HepG2 (cell line): Measurements from ENCODE around the gene PDCD11. TPM values are rescaled to one million over a fixed set of nuclear protein-coding genes. Genes with fewer than 3 reads are reported as not detected.

Experiments
- ATF6 ChIP-seq: sonication (generic); formaldehyde crosslinking; conservative IDR thresholded peaks from 2 replicates; pipeline ENCODE4 v1.4.0; 2020; ENCODE audit warnings: missing genetic modification reagents
- IKZF1 ChIP-seq: fragments of 450-650 bp; IDR thresholded peaks from 2 replicates; pipeline ENCODE4 v1.7.1; 2016
- KLF9 ChIP-seq: IDR thresholded peaks from 2 replicates; pipeline ENCODE4 v1.6.1; 2016; ENCODE audit warnings: low read depth
- RARG ChIP-seq: sonication (generic); formaldehyde crosslinking; IDR thresholded peaks from 2 replicates; pipeline ENCODE4 v1.4.0; 2020; ENCODE audit warnings: low read depth, mild to moderate bottlenecking, missing genetic modification reagents
- SETDB1 ChIP-seq: sonication (generic); formaldehyde crosslinking; IDR thresholded peaks from 2 replicates; pipeline ENCODE4 v1.5.1; 2020; ENCODE audit warnings: missing genetic modification reagents, mild to moderate bottlenecking, borderline replicate concordance
- TMF1 ChIP-seq: sonication (generic); formaldehyde crosslinking; IDR thresholded peaks from 2 replicates; pipeline ENCODE4 v1.8.1; 2022; ENCODE audit warnings: low read depth, missing genetic modification reagents
- YY1 ChIP-seq: IDR thresholded peaks from 2 replicates; pipeline ENCODE4 v1.6.1; 2011; ENCODE audit warnings: low read length, low read depth, moderate library complexity, mild to moderate bottlenecking; ENCODE audit not compliant: insufficient read depth, insufficient replicate concordance
- ZEB1 ChIP-seq: IDR thresholded peaks from 2 replicates; pipeline ENCODE4 v1.6.1; 2012; ENCODE audit warnings: mild to moderate bottlenecking, low read depth, inconsistent platforms; ENCODE audit not compliant: insufficient replicate concordance
- ZNF207 ChIP-seq: fragments of 450-650 bp; IDR thresholded peaks from 2 replicates; pipeline ENCODE4 v1.6.1; 2016; ENCODE audit warnings: antibody characterized with exemption, borderline replicate concordance
- ZNF687 ChIP-seq: sonication (generic); formaldehyde crosslinking; IDR thresholded peaks from 2 replicates; pipeline ENCODE4 v1.5.1; 2020; ENCODE audit warnings: mild to moderate bottlenecking, missing genetic modification reagents, moderate library complexity
- ZNF792 ChIP-seq: IDR thresholded peaks from 2 replicates; pipeline ENCODE4 v1.6.1; 2016
- ZNF878 ChIP-seq: sonication (generic); formaldehyde crosslinking; IDR thresholded peaks from 2 replicates; pipeline ENCODE4 v1.8.1; 2023; ENCODE audit warnings: mild to moderate bottlenecking, missing genetic modification reagents, moderate library complexity
- polyA plus RNA-seq, 8 experiments: library from polyadenylated mRNA; depleted of rRNA in 3 of 8; stranded (reverse) in 7 of 8; unstranded in 1 of 8; fragments of >200 nt; fragmentation: Illumina TruSeq in 4 of 8; extraction: Trizol in 4 of 8; gene quantifications; 2 replicates each; pipeline versions ENCODE4 v1.2.1 to v1.2.3, GENCODE V29; 2011 to 2016; ENCODE audit warnings: low read depth in 4 of 8, missing spikeins in 1 of 8, mixed read lengths in 1 of 8; ENCODE audit not compliant: insufficient read depth in 1 of 8
- total RNA-seq, 5 experiments: library from RNA; depleted of rRNA; stranded (reverse); fragments of >200 nt; fragmentation: Illumina TruSeq; extraction: Trizol; gene quantifications; 2 replicates each; pipeline ENCODE4 v1.2.3, GENCODE V29; 2016; ENCODE audit warnings: low read depth in 1 of 5
- TF ChIP-seq, protein P1 (sequence below): sonication (generic); formaldehyde crosslinking; IDR thresholded peaks from 2 replicates; pipeline ENCODE4 v1.5.1; 2020; ENCODE audit warnings: missing genetic modification reagents, mild to moderate bottlenecking, borderline replicate concordance
- TF ChIP-seq, protein P2 (sequence below): sonication (generic); formaldehyde crosslinking; conservative IDR thresholded peaks from 2 replicates; pipeline ENCODE4 v1.5.0; 2020; ENCODE audit warnings: missing genetic modification reagents
- TF ChIP-seq, protein P3 (sequence below): sonication (generic); formaldehyde crosslinking; IDR thresholded peaks from 2 replicates; pipeline ENCODE4 v1.5.0; 2020; ENCODE audit warnings: mild to moderate bottlenecking, missing genetic modification reagents, borderline replicate concordance

The PDCD11 gene
- total and polyA plus RNA-seq, 2 of the 13 experiments (the other 11 are each of a cell fraction or from before 2014, with no cell fraction given): 12.8 to 52.8 TPM

DNA sequence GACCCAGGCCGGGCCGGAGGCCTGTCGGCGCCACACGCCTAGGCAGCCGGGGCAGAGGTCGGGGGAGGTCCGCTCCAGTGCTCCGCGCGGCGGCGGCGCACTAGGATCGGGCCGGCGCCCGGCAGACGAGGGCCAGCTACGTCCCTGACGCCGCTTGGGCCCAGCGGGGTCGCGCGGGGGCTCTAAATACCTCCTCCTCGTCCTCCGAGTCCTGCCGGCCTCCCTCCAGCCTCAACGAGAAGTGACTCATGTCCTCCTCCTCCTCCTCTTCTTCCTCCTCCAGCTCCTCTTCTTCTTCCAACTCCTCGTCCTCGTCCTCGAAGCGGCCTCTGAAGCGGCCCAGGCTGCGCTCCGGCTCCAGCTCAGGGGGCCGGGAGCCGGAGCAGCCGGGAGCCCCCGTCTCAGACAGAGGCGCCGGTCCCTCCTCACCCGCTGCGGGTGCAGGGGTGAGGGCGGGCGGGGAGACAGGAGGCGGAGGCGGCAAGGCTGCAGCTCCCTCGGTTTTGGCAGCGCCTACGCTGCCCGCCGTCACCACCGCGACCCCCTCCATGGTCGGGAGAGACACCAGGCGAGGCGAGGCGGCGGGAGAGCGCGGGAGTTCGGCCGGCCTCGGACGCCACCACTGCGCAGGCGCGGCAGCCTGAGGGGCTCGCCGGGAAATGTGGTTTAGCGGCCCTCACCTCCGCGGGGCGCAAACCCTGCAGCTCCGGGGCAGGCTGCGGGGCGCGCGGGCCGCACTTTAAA is 45.7 kb upstream of the PDCD11 start, which contains the start of gene PCGF6 (continued):
- TF ChIP-seq ZNF687 (CRISPR knock-in tag) (peak; percentile 94), KLF9 (CRISPR knock-in tag) (no peak), ZNF792 (peak; percentile 32; the same call in 1 of the 2 replicates), ZNF878 (CRISPR knock-in tag) (no peak), ZNF207 (no peak), SETDB1 (CRISPR knock-in tag) (no peak), RARG (CRISPR knock-in tag) (no peak), YY1 (peak; percentile 75), ZEB1 (peak; percentile 16), TMF1 (CRISPR knock-in tag) (peak; percentile 17; the same call in 1 of the 2 replicates), IKZF1 (no peak), ATF6 (CRISPR knock-in tag) (no peak)
- TF ChIP-seq, protein P1, sequence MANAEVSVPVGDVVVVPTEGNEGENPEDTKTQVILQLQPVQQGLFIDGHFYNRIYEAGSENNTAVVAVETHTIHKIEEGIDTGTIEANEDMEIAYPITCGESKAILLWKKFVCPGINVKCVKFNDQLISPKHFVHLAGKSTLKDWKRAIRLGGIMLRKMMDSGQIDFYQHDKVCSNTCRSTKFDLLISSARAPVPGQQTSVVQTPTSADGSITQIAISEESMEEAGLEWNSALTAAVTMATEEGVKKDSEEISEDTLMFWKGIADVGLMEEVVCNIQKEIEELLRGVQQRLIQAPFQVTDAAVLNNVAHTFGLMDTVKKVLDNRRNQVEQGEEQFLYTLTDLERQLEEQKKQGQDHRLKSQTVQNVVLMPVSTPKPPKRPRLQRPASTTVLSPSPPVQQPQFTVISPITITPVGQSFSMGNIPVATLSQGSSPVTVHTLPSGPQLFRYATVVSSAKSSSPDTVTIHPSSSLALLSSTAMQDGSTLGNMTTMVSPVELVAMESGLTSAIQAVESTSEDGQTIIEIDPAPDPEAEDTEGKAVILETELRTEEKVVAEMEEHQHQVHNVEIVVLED (CRISPR knock-in tag): peak; percentile 62; the same call in 1 of the 2 replicates
- TF ChIP-seq, protein P2, sequence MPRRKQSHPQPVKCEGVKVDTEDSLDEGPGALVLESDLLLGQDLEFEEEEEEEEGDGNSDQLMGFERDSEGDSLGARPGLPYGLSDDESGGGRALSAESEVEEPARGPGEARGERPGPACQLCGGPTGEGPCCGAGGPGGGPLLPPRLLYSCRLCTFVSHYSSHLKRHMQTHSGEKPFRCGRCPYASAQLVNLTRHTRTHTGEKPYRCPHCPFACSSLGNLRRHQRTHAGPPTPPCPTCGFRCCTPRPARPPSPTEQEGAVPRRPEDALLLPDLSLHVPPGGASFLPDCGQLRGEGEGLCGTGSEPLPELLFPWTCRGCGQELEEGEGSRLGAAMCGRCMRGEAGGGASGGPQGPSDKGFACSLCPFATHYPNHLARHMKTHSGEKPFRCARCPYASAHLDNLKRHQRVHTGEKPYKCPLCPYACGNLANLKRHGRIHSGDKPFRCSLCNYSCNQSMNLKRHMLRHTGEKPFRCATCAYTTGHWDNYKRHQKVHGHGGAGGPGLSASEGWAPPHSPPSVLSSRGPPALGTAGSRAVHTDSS (CRISPR knock-in tag): no peak
- TF ChIP-seq, protein P3, sequence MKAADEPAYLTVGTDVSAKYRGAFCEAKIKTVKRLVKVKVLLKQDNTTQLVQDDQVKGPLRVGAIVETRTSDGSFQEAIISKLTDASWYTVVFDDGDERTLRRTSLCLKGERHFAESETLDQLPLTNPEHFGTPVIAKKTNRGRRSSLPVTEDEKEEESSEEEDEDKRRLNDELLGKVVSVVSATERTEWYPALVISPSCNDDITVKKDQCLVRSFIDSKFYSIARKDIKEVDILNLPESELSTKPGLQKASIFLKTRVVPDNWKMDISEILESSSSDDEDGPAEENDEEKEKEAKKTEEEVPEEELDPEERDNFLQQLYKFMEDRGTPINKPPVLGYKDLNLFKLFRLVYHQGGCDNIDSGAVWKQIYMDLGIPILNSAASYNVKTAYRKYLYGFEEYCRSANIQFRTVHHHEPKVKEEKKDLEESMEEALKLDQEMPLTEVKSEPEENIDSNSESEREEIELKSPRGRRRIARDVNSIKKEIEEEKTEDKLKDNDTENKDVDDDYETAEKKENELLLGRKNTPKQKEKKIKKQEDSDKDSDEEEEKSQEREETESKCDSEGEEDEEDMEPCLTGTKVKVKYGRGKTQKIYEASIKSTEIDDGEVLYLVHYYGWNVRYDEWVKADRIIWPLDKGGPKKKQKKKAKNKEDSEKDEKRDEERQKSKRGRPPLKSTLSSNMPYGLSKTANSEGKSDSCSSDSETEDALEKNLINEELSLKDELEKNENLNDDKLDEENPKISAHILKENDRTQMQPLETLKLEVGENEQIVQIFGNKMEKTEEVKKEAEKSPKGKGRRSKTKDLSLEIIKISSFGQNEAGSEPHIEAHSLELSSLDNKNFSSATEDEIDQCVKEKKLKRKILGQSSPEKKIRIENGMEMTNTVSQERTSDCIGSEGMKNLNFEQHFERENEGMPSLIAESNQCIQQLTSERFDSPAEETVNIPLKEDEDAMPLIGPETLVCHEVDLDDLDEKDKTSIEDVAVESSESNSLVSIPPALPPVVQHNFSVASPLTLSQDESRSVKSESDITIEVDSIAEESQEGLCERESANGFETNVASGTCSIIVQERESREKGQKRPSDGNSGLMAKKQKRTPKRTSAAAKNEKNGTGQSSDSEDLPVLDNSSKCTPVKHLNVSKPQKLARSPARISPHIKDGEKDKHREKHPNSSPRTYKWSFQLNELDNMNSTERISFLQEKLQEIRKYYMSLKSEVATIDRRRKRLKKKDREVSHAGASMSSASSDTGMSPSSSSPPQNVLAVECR: peak; percentile 82; the same call in 1 of the 2 replicates
